ENCODE results near the gene TBPL1. TPM values are rescaled to one million over a fixed set of nuclear protein-coding genes. Genes with fewer than 3 reads are reported as not detected.

TBPL1 gene
- total RNA-seq, 1 donor, result 14.1 TPM

GRCh38 chr6:134007077-134007476, 54.1 kb downstream of the TBPL1 start:
- no peak overlapping the region for H3K27ac ChIP-seq (ENCODE audit: low read depth, low read length)
- no peaks in the 10 kb centered on the region for H3K9me3 ChIP-seq (ENCODE audit: low read depth, low read length)
- peak; percentile 46 for DNase-seq (ENCODE audit: insufficient read length, low spot score, missing footprints)
- peaks cover 17% of the 10 kb centered on the region for H3K4me1 ChIP-seq (ENCODE audit: insufficient read depth, low read length)
- H3K79me2 ChIP-seq (ENCODE audit: insufficient read depth, low read length), result no peaks in the 10 kb centered on the region
- H4K20me1 ChIP-seq (ENCODE audit: insufficient read depth, low read length), result no peaks in the 10 kb centered on the region
- no peak overlapping the region for H2AFZ ChIP-seq (ENCODE audit: low read length)
- no peak overlapping the region for H3K4me2 ChIP-seq (ENCODE audit: insufficient read depth, low read length)
- no peaks in the 10 kb centered on the region for H3K36me3 ChIP-seq (ENCODE audit: insufficient read depth, low read length)
- H3K27me3 ChIP-seq (ENCODE audit: insufficient read depth, low read length), result peaks cover 9% of the 10 kb centered on the region
- no peak for TF ChIP-seq CTCF (IDR thresholded peaks at IDR 0.05; ENCODE audit: extremely low read depth, low read depth, low read length)
- no peak overlapping the region for H3K4me3 ChIP-seq (ENCODE audit: insufficient read depth, low read length)

- Histone ChIP-seq H3K9me3 (ENCODE audit: low read depth, low read length) (no peaks in the 10 kb centered on the region), H2AFZ (ENCODE audit: low read length) (no peak overlapping the region), H3K27ac (ENCODE audit: low read depth, low read length) (no peak overlapping the region), H3K4me2 (ENCODE audit: insufficient read depth, low read length) (no peak overlapping the region), H3K4me3 (ENCODE audit: insufficient read depth, low read length) (no peak overlapping the region), H3K27me3 (ENCODE audit: insufficient read depth, low read length) (peaks cover 9% of the 10 kb centered on the region), H3K79me2 (ENCODE audit: insufficient read depth, low read length) (no peaks in the 10 kb centered on the region), H4K20me1 (ENCODE audit: insufficient read depth, low read length) (no peaks in the 10 kb centered on the region), H3K36me3 (ENCODE audit: insufficient read depth, low read length) (no peaks in the 10 kb centered on the region), H3K4me1 (ENCODE audit: insufficient read depth, low read length) (no peaks in the 10 kb centered on the region)
- no peak for TF ChIP-seq CTCF (IDR thresholded peaks at IDR 0.05; ENCODE audit: extremely low read depth, low read depth, low read length)
- no peak for DNase-seq (ENCODE audit: insufficient read length, low spot score, missing footprints)
Measured at GRCh38 chr6:134009876-134010275, 56.9 kb downstream of the TBPL1 start.

GRCh38 chr6:134010400-134010799, 57.4 kb downstream of the TBPL1 start:
- H3K27ac ChIP-seq (ENCODE audit: low read depth, low read length), result no peak overlapping the region
- no peaks in the 10 kb centered on the region for H3K9me3 ChIP-seq (ENCODE audit: low read depth, low read length)
- no peak overlapping the region for H2AFZ ChIP-seq (ENCODE audit: low read length)
- peaks cover 9% of the 10 kb centered on the region for H3K27me3 ChIP-seq (ENCODE audit: insufficient read depth, low read length)
- DNase-seq (ENCODE audit: insufficient read length, low spot score, missing footprints), result no peak
- H3K79me2 ChIP-seq (ENCODE audit: insufficient read depth, low read length), result no peaks in the 10 kb centered on the region
- TF ChIP-seq CTCF (IDR thresholded peaks at IDR 0.05; ENCODE audit: extremely low read depth, low read depth, low read length), result no peak
- no peaks in the 10 kb centered on the region for H3K36me3 ChIP-seq (ENCODE audit: insufficient read depth, low read length)
- no peaks in the 10 kb centered on the region for H4K20me1 ChIP-seq (ENCODE audit: insufficient read depth, low read length)
- no peak overlapping the region for H3K4me3 ChIP-seq (ENCODE audit: insufficient read depth, low read length)
- no peaks in the 10 kb centered on the region for H3K4me1 ChIP-seq (ENCODE audit: insufficient read depth, low read length)
- no peak overlapping the region for H3K4me2 ChIP-seq (ENCODE audit: insufficient read depth, low read length)

- Histone ChIP-seq H2AFZ (ENCODE audit: low read length) (no peak overlapping the region), H3K79me2 (ENCODE audit: insufficient read depth, low read length) (no peaks in the 10 kb centered on the region), H3K4me1 (ENCODE audit: insufficient read depth, low read length) (no peaks in the 10 kb centered on the region), H3K9me3 (ENCODE audit: low read depth, low read length) (no peaks in the 10 kb centered on the region), H3K4me3 (ENCODE audit: insufficient read depth, low read length) (no peak overlapping the region), H3K36me3 (ENCODE audit: insufficient read depth, low read length) (no peaks in the 10 kb centered on the region), H3K27ac (ENCODE audit: low read depth, low read length) (no peak overlapping the region), H3K27me3 (ENCODE audit: insufficient read depth, low read length) (peaks cover 9% of the 10 kb centered on the region), H3K4me2 (ENCODE audit: insufficient read depth, low read length) (no peak overlapping the region), H4K20me1 (ENCODE audit: insufficient read depth, low read length) (no peaks in the 10 kb centered on the region)
- TF ChIP-seq CTCF (IDR thresholded peaks at IDR 0.05; ENCODE audit: extremely low read depth, low read depth, low read length), result no peak
- DNase-seq (ENCODE audit: insufficient read length, low spot score, missing footprints), result no peak
Measured at GRCh38 chr6:134010974-134011373, 58.0 kb downstream of the TBPL1 start.

Data from osteoblast (primary cell).